ENCODE measurements around the gene EGF.

- no peak for TF ChIP-seq CTCF (IDR thresholded peaks at IDR 0.05)
- no peak for TF ChIP-seq EZH2phosphoT487 (IDR thresholded peaks at IDR 0.05)
These were observed 109.8 kb downstream of the EGF start for GRCh38 chr4:110022457-110022856.

All from neural progenitor cell (in vitro differentiated cells).